Measurements from ENCODE around the gene WDR7.

WDR7 gene

GRCh38 chr18:56995579-56996188, 344.5 kb downstream of the WDR7 start:
- Histone ChIP-seq H2AFZ (ENCODE audit: low read depth) (no peak overlapping the region), H3K4me1 (ENCODE audit: low read depth, poor library complexity, severe bottlenecking) (no peaks in the 10 kb centered on the region), H4K20me1 (ENCODE audit: insufficient read depth) (no peaks in the 10 kb centered on the region), H3K79me2 (ENCODE audit: insufficient read depth, low read depth) (no peaks in the 10 kb centered on the region), H3K9ac (no peak overlapping the region), H3K27me3 (ENCODE audit: insufficient read depth, low read depth) (no peaks in the 10 kb centered on the region), H3K36me3 (ENCODE audit: insufficient read depth) (no peaks in the 10 kb centered on the region), H3K27ac (no peak overlapping the region), H3K4me3 (IDR thresholded peaks at IDR 0.05; ENCODE audit: insufficient read depth, low read depth, low read length) (no peak overlapping the region), H3K4me2 (no peak overlapping the region)
- TF ChIP-seq, protein P1, sequence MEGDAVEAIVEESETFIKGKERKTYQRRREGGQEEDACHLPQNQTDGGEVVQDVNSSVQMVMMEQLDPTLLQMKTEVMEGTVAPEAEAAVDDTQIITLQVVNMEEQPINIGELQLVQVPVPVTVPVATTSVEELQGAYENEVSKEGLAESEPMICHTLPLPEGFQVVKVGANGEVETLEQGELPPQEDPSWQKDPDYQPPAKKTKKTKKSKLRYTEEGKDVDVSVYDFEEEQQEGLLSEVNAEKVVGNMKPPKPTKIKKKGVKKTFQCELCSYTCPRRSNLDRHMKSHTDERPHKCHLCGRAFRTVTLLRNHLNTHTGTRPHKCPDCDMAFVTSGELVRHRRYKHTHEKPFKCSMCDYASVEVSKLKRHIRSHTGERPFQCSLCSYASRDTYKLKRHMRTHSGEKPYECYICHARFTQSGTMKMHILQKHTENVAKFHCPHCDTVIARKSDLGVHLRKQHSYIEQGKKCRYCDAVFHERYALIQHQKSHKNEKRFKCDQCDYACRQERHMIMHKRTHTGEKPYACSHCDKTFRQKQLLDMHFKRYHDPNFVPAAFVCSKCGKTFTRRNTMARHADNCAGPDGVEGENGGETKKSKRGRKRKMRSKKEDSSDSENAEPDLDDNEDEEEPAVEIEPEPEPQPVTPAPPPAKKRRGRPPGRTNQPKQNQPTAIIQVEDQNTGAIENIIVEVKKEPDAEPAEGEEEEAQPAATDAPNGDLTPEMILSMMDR (conservative IDR thresholded peaks at IDR 0.05; ENCODE audit: low read depth, low read length), result no peak

GRCh38 chr18:56997200-56997599, 346.0 kb downstream of the WDR7 start:
- no peak overlapping the region for H3K4me3 ChIP-seq (IDR thresholded peaks at IDR 0.05; ENCODE audit: insufficient read depth, low read depth, low read length)
- no peaks in the 10 kb centered on the region for H3K36me3 ChIP-seq (ENCODE audit: insufficient read depth)
- no peak overlapping the region for H3K27ac ChIP-seq
- H4K20me1 ChIP-seq (ENCODE audit: insufficient read depth), result no peaks in the 10 kb centered on the region
- no peak overlapping the region for H3K9ac ChIP-seq
- H3K4me2 ChIP-seq, result no peak overlapping the region
- no peaks in the 10 kb centered on the region for H3K27me3 ChIP-seq (ENCODE audit: insufficient read depth, low read depth)
- no peak overlapping the region for H2AFZ ChIP-seq (ENCODE audit: low read depth)
- TF ChIP-seq, protein P1 (conservative IDR thresholded peaks at IDR 0.05; ENCODE audit: low read depth, low read length), result no peak
- no peaks in the 10 kb centered on the region for H3K4me1 ChIP-seq (ENCODE audit: low read depth, poor library complexity, severe bottlenecking)
- no peaks in the 10 kb centered on the region for H3K79me2 ChIP-seq (ENCODE audit: insufficient read depth, low read depth)

DNA sequence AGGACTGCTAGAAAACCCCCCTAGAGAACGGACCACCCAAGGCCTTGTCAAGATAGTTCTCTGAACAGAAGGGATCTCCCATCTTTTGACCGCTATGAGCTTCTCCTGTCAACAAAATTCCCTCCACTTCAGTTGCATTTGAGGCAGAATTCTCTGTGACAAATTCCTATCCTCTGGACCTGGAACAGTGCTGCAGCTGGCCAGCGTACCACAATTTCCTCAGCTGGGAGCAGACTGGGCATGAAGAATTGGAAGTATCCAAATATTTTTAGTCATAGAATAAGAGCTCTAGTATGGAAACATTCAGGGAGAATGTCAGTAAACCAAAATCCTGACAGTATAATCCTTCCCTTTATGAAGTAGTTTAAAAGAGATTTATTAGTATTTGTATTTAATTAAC, 348.7 kb downstream of the WDR7 start:
- H3K9ac ChIP-seq, result no peak overlapping the region
- H3K79me2 ChIP-seq (ENCODE audit: insufficient read depth, low read depth), result no peaks in the 10 kb centered on the region
- no peak overlapping the region for H2AFZ ChIP-seq (ENCODE audit: low read depth)
- H3K4me3 ChIP-seq (IDR thresholded peaks at IDR 0.05; ENCODE audit: insufficient read depth, low read depth, low read length), result no peak overlapping the region
- no peaks in the 10 kb centered on the region for H3K36me3 ChIP-seq (ENCODE audit: insufficient read depth)
- H4K20me1 ChIP-seq (ENCODE audit: insufficient read depth), result no peaks in the 10 kb centered on the region
- no peaks in the 10 kb centered on the region for H3K27me3 ChIP-seq (ENCODE audit: insufficient read depth, low read depth)
- TF ChIP-seq, protein P1 (conservative IDR thresholded peaks at IDR 0.05; ENCODE audit: low read depth, low read length), result no peak
- peaks cover 22% of the 10 kb centered on the region for H3K4me1 ChIP-seq (ENCODE audit: low read depth, poor library complexity, severe bottlenecking)
- H3K27ac ChIP-seq, result no peak overlapping the region
- H3K4me2 ChIP-seq, result no peak overlapping the region

DNA sequence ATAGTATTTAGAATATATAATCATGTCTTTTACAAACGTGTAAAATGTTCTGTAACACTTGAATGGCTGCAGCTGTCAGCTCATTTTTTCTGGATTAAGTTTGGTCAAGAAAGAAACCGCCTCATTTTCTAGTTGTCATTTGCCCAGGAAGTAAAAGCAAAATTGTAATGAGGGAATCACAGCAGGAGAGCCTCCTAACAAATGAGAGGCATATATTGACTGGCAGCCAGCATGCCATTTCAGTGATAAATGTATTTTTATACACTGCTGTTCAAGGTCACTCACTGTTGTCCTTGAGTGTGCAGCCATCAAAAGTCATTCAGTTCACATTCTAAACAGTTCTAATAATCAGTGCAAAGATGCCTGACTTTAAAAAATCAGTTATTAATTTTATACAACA, 351.5 kb downstream of the WDR7 start:
- Histone ChIP-seq H3K4me2 (no peak overlapping the region), H3K27ac (no peak overlapping the region)

More for the DNA sequence above, 351.5 kb downstream of the WDR7 start:
- H3K27me3 ChIP-seq (ENCODE audit: insufficient read depth, low read depth), result no peaks in the 10 kb centered on the region
- no peaks in the 10 kb centered on the region for H4K20me1 ChIP-seq (ENCODE audit: insufficient read depth)
- no peaks in the 10 kb centered on the region for H3K79me2 ChIP-seq (ENCODE audit: insufficient read depth, low read depth)
- H3K36me3 ChIP-seq (ENCODE audit: insufficient read depth), result no peaks in the 10 kb centered on the region
- TF ChIP-seq, protein P1 (conservative IDR thresholded peaks at IDR 0.05; ENCODE audit: low read depth, low read length), result no peak
- peaks cover 36% of the 10 kb centered on the region for H3K4me1 ChIP-seq (ENCODE audit: low read depth, poor library complexity, severe bottlenecking)
- H2AFZ ChIP-seq (ENCODE audit: low read depth), result no peak overlapping the region
- H3K9ac ChIP-seq, result no peak overlapping the region
- H3K4me3 ChIP-seq (IDR thresholded peaks at IDR 0.05; ENCODE audit: insufficient read depth, low read depth, low read length), result no peak overlapping the region
